KOPT-K1 (cell line): Measurements from ENCODE around the gene MEGF9.
"Not testable (repeated sequence)": the region's sequence is repeated elsewhere in the genome, so short reads cannot be mapped to it uniquely, and the experiment has no call there.

Experiments
- H3K27ac ChIP-seq: fragments of 200-600 bp; sonication (generic); 2 replicates; pipeline ENCODE4 v1.5.1; 2016; ENCODE audit warnings: antibody characterized with exemption, mild to moderate bottlenecking, low read depth, low read length; ENCODE audit not compliant: poor library complexity, severe bottlenecking
- H3K36me3 ChIP-seq: fragments of 200-600 bp; sonication (generic); 2 replicates; pipeline ENCODE4 v1.5.1; 2017; ENCODE audit warnings: antibody characterized with exemption, mild to moderate bottlenecking, low read length, moderate library complexity; ENCODE audit not compliant: insufficient read depth
- H3K9me3 ChIP-seq: fragments of 200-600 bp; sonication (generic); 2 replicates; pipeline ENCODE4 v1.5.1; 2017; ENCODE audit warnings: antibody characterized with exemption, low read length, mild to moderate bottlenecking; ENCODE audit not compliant: insufficient read depth, poor library complexity, severe bottlenecking

The MEGF9 gene

DNA sequence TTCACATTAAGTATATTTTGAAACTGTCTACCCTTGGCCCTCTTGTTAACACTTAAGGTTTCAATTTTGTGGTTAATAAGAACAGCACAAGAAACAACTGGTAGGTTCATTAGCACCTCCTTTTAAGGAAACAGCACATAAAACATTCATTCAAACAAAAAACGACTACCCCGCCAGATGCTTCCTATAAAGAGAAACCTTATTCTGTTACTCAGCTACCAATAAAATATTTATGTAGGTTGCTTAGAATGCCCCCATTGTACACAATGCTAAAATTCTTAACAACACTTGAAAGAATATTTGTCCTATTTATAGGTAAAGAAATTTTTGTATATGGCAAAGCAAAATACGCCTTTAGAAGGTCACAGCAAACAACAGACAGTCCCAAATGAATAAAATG is 157.5 kb downstream of the MEGF9 start:
- Histone ChIP-seq H3K36me3 (peaks cover 72% of the 10 kb centered on the region), H3K9me3 (no peaks in the 10 kb centered on the region), H3K27ac (no peak overlapping the region)

DNA sequence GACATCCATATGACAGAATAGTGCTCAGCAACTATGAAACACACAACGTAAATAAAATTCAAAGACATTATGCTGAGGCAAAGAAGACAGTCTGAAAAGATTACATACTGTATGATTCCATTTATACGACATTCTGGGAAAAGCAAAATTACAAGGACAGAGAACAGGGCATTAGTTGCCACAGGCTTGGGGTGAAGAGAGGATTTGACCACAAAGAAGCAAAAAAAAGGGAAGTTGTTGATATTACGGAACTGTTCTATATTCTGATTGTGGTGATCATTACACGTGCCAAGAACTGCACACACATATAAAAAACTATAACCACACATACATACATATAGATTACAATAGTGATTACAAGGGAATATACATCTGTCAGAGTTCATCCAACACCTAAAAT is 158.4 kb downstream of the MEGF9 start:
- H3K9me3 ChIP-seq, result no peaks in the 10 kb centered on the region
- peaks cover 71% of the 10 kb centered on the region for H3K36me3 ChIP-seq
- no peak overlapping the region for H3K27ac ChIP-seq

DNA sequence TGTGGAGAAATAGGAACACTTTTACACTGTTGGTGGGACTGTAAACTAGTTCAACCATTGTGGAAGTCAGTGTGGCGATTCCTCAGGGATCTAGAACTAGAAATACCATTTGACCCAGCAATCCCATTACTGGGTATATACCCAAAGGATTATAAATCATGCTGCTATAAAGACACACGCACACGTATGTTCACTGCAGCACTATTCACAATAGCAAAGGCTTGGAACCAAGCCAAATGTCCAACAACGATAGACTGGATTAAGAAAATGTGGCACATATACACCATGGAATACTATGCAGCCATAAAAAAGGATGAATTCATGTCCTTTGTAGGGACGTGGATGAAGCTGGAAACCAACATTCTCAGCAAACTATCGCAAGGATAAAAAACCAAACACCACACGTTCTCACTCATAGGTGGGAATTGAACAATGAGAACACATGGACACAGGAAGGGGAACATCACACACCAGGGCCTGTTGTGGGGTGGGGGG is 162.0 kb downstream of the MEGF9 start:
- H3K36me3 ChIP-seq, result peaks cover 81% of the 10 kb centered on the region

More for the DNA sequence above, 162.0 kb downstream of the MEGF9 start:
- not testable (repeated sequence) for H3K9me3 ChIP-seq, H3K27ac ChIP-seq
